Neural cell (in vitro differentiated cells): ENCODE measurements around the gene NHERF2. TPM values are rescaled to one million over a fixed set of nuclear protein-coding genes. Genes with fewer than 3 reads are reported as not detected.

Experiments used
- H2AFZ ChIP-seq: fragments of 200-600, 300-800 bp; sonication (generic), shearing (Covaris generic); 2 replicates; pipeline ENCODE4 v1.6.0; 2014; ENCODE audit warnings: low read depth, mild to moderate bottlenecking, antibody characterized with exemption, low read length, moderate library complexity
- H3F3A ChIP-seq: fragments of 200-600 bp; shearing (Covaris generic); 2 replicates; pipeline ENCODE4 v1.6.1; 2016; ENCODE audit warnings: mild to moderate bottlenecking, moderate library complexity, mixed read lengths, antibody characterized with exemption, low read length; ENCODE audit not compliant: insufficient read depth, poor library complexity, severe bottlenecking
- H3K27ac ChIP-seq: fragments of 200-600, 300-800 bp; sonication (generic), shearing (Covaris generic); 2 replicates; pipeline ENCODE4 v1.5.1; 2014; ENCODE audit warnings: mild to moderate bottlenecking, low read length, moderate library complexity
- H3K27me3 ChIP-seq: fragments of 300-800, 200-600 bp; sonication (generic), shearing (Covaris generic); 2 replicates; pipeline ENCODE4 v1.6.0; 2014; ENCODE audit warnings: mild to moderate bottlenecking, low read depth, low read length, moderate library complexity; ENCODE audit not compliant: insufficient read depth
- H3K36me3 ChIP-seq: fragments of 300-800, 200-600 bp; sonication (generic), shearing (Covaris generic); 2 replicates; pipeline ENCODE4 v1.5.1; 2014; ENCODE audit warnings: mild to moderate bottlenecking, antibody characterized with exemption, low read length, moderate library complexity; ENCODE audit not compliant: insufficient read depth
- H3K4me2 ChIP-seq: fragments of 300-800, 200-600 bp; sonication (generic), shearing (Covaris generic); 2 replicates; pipeline ENCODE4 v1.6.0; 2014; ENCODE audit warnings: mild to moderate bottlenecking, low read length
- H3K4me3 ChIP-seq: fragments of 300-800, 200-600 bp; sonication (generic), shearing (Covaris generic); 2 replicates; pipeline ENCODE4 v1.5.1; 2014; ENCODE audit warnings: mild to moderate bottlenecking, low read length, moderate library complexity
- H3K79me2 ChIP-seq: fragments of 200-600 bp; shearing (Covaris generic); replicated peaks from 2 replicates; pipeline ENCODE4 v1.6.0; 2014; ENCODE audit warnings: mild to moderate bottlenecking, low read length, moderate library complexity; ENCODE audit not compliant: insufficient read depth
- H3K9ac ChIP-seq: fragments of 300-800, 200-600 bp; sonication (generic), shearing (Covaris generic); 2 replicates; pipeline ENCODE4 v1.6.1; 2016; ENCODE audit warnings: mild to moderate bottlenecking, low read length, mixed read lengths
- H3K9me2 ChIP-seq: fragments of 200-600 bp; shearing (Covaris generic); 2 replicates; pipeline ENCODE4 v1.6.1; 2016; ENCODE audit warnings: mild to moderate bottlenecking, low read length, mixed read lengths; ENCODE audit not compliant: insufficient read depth
- H3K9me3 ChIP-seq: fragments of 200-600, 300-800 bp; sonication (generic), shearing (Covaris generic); 2 replicates; pipeline ENCODE4 v1.6.1; 2016; ENCODE audit warnings: mild to moderate bottlenecking, mixed run types, low read length, moderate library complexity, mixed read lengths
- H4K20me1 ChIP-seq: fragments of 200-600 bp; shearing (Covaris generic); 2 replicates; pipeline ENCODE4 v1.6.1; 2016; ENCODE audit warnings: mild to moderate bottlenecking, mixed run types; ENCODE audit not compliant: insufficient read depth
- CTCF ChIP-seq: fragments of 450-650 bp; IDR thresholded peaks from 2 replicates; pipeline ENCODE4 v1.5.1; 2014; ENCODE audit warnings: antibody characterized with exemption, mild to moderate bottlenecking, moderate library complexity; ENCODE audit not compliant: poor library complexity, severe bottlenecking
- EP300 ChIP-seq: fragments of 450-650 bp; conservative IDR thresholded peaks from 2 replicates; pipeline ENCODE4 v1.6.1; 2014; ENCODE audit warnings: antibody characterized with exemption, mild to moderate bottlenecking, moderate library complexity; ENCODE audit not compliant: poor library complexity, severe bottlenecking
- EZH2 ChIP-seq: fragments of 200-600, 300-800 bp; shearing (Covaris generic), sonication (generic); IDR thresholded peaks from 2 replicates; pipeline ENCODE4 v1.6.1; 2014; ENCODE audit warnings: antibody characterized with exemption, low read length, borderline replicate concordance, mild to moderate bottlenecking; ENCODE audit not compliant: insufficient read depth, poor library complexity, severe bottlenecking
- MXI1 ChIP-seq: fragments of 450-650 bp; conservative IDR thresholded peaks from 2 replicates; pipeline ENCODE4 v1.6.1; 2014; ENCODE audit warnings: antibody characterized with exemption, mild to moderate bottlenecking; ENCODE audit not compliant: poor library complexity, severe bottlenecking
- POLR2AphosphoS5 ChIP-seq: IDR thresholded peaks from 2 replicates; pipeline ENCODE4 v1.6.1; 2012
- RAD21 ChIP-seq: fragments of 450-650 bp; conservative IDR thresholded peaks from 2 replicates; pipeline ENCODE4 v1.6.1; 2014; ENCODE audit warnings: antibody characterized with exemption, mild to moderate bottlenecking, moderate library complexity
- REST ChIP-seq: IDR thresholded peaks from 2 replicates; pipeline ENCODE4 v1.6.1; 2012; ENCODE audit warnings: borderline replicate concordance
- SMC3 ChIP-seq: fragments of 450-650 bp; conservative IDR thresholded peaks from 2 replicates; pipeline ENCODE4 v1.6.1; 2014; ENCODE audit warnings: antibody characterized with exemption, mild to moderate bottlenecking, moderate library complexity; ENCODE audit not compliant: poor library complexity
- TAF1 ChIP-seq: IDR thresholded peaks from 2 replicates; pipeline ENCODE4 v1.6.1; 2012; ENCODE audit warnings: low read depth
- polyA plus RNA-seq: library from polyadenylated mRNA; depleted of rRNA; stranded (reverse); fragments of >200 nt; gene quantifications from 2 replicates; pipeline ENCODE4 v1.2.3, GENCODE V29; 2014

The NHERF2 gene
- polyA plus RNA-seq, 1 donor from 2014 or later, result 3.4 TPM

GRCh38 chr16:2046893-2047329, 20.2 kb downstream of the NHERF2 start:
- H4K20me1 ChIP-seq, result no peaks in the 10 kb centered on the region
- H3K27me3 ChIP-seq, result no peaks in the 10 kb centered on the region
- peak overlapping the region; percentile 75 for H3K9ac ChIP-seq
- no peak overlapping the region for H2AFZ ChIP-seq
- no peaks in the 10 kb centered on the region for H3K9me3 ChIP-seq
- H3K9me2 ChIP-seq, result no peaks in the 10 kb centered on the region
- no peak overlapping the region for H3K27ac ChIP-seq
- H3K4me3 ChIP-seq, result peak overlapping the region; percentile 95
- H3F3A ChIP-seq, result no peaks in the 10 kb centered on the region
- TF ChIP-seq REST (no peak), CTCF (no peak), EP300 (no peak), EZH2 (no peak), SMC3 (no peak), MXI1 (no peak), POLR2AphosphoS5 (no peak), TAF1 (no peak), RAD21 (no peak)
- H3K4me2 ChIP-seq, result peak overlapping the region; percentile 85
- peaks cover 10% of the 10 kb centered on the region for H3K79me2 ChIP-seq
- no peaks in the 10 kb centered on the region for H3K36me3 ChIP-seq

- Histone ChIP-seq H3K9me2 (no peaks in the 10 kb centered on the region), H3K27me3 (no peaks in the 10 kb centered on the region), H3K9me3 (no peaks in the 10 kb centered on the region), H3K36me3 (no peaks in the 10 kb centered on the region), H3K4me2 (peak within 1 kb of the TSS; percentile 86), H2AFZ (peak within 1 kb of the TSS; percentile 60), H3K4me3 (peak within 1 kb of the TSS; percentile 95), H3K79me2 (peaks cover 10% of the 10 kb centered on the region), H4K20me1 (no peaks in the 10 kb centered on the region), H3F3A (no peaks in the 10 kb centered on the region), H3K27ac (peak within 1 kb of the TSS; percentile 30), H3K9ac (peak within 1 kb of the TSS; percentile 75)
- TF ChIP-seq EZH2 (no peak), EP300 (peak; percentile 20), POLR2AphosphoS5 (peak; percentile 76), RAD21 (peak; percentile 49), MXI1 (peak; percentile 95), REST (no peak), TAF1 (peak; percentile 44), CTCF (peak; percentile 74), SMC3 (peak; percentile 60)
Observed at GRCh38 chr16:2047330-2048115, 20.8 kb downstream of the NHERF2 start, which contains the start of the genes NTHL1 and TSC2. Gene NTHL1 (minus strand): TSS chr16:2047834. CDS start chr16:2047823, 11 bp downstream. Gene TSC2 (plus strand): TSS chr16:2047985. CDS start chr16:2048616, 631 bp downstream.
